ENCODE results near the gene CLNS1A.
"Not testable (repeated sequence)": the region's sequence is repeated elsewhere in the genome, so short reads cannot be mapped to it uniquely, and the experiment has no call there.

The CLNS1A gene

DNA sequence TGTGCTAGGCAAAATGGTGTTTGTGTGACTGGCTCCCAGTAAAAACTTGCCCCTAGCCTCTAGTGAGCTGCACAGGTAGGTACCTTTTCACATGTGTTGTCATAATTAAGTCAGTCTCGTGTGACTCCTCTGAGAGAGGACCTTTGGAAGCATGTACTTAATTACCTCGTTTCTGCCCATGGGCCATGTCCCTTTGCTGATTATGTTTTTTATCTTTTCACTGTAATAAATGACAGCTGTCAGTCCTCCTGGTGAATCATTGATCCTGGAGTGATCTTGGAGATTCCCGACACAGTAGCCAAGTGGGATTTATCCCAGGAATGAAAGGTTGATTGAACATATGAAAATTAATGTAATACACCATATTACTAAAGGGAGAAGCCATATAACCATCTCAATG is 12.5 kb upstream of the CLNS1A start:
- Histone ChIP-seq H3K79me2 (no peaks in the 10 kb centered on the region), H3K36me3 (ENCODE audit: control insufficient read depth, insufficient read depth, low read length) (no peaks in the 10 kb centered on the region), H3K27ac (no peak overlapping the region), H2AFZ (no peak overlapping the region), H3K4me2 (ENCODE audit: low read length) (no peak overlapping the region), H3K4me3 (ENCODE audit: low read depth, low read length) (no peak overlapping the region), H3K9ac (no peak overlapping the region), H3K27me3 (ENCODE audit: control insufficient read depth, insufficient read depth, low read length) (no peaks in the 10 kb centered on the region), H3K4me1 (no peaks in the 10 kb centered on the region), H3K9me3 (ENCODE audit: control insufficient read depth, low read length) (no peaks in the 10 kb centered on the region)
- TF ChIP-seq, protein P1, sequence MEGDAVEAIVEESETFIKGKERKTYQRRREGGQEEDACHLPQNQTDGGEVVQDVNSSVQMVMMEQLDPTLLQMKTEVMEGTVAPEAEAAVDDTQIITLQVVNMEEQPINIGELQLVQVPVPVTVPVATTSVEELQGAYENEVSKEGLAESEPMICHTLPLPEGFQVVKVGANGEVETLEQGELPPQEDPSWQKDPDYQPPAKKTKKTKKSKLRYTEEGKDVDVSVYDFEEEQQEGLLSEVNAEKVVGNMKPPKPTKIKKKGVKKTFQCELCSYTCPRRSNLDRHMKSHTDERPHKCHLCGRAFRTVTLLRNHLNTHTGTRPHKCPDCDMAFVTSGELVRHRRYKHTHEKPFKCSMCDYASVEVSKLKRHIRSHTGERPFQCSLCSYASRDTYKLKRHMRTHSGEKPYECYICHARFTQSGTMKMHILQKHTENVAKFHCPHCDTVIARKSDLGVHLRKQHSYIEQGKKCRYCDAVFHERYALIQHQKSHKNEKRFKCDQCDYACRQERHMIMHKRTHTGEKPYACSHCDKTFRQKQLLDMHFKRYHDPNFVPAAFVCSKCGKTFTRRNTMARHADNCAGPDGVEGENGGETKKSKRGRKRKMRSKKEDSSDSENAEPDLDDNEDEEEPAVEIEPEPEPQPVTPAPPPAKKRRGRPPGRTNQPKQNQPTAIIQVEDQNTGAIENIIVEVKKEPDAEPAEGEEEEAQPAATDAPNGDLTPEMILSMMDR (IDR thresholded peaks at IDR 0.05): no peak

DNA sequence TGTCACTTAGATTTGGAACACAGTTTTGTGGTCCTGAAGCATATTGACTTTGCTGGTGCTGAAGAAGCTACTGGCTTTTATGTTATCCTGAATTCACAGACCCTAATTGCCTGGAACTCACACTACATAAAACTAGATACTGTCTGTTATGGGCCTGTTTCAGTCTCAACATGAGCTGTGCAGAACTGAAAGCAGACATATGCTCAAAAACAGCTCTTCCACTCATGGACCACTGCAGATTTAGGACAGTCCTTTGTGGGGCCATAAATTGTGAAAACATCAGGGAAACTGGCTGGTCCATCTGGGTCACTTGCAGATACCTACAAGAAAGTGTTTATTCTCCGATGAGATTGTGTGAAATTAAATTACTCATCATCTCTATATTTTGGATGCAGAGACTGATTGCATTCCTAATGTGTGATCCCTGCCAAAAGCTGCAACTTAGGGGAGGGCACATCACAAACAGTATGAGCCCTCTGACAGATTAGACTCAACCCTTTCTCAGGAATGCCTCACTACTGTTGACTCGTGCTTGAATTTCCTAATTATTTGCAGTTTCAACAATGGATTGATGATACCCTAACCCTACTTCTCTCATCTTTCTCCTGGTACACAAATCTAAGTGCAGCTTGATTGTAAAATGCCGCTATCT is 10.2 kb upstream of the CLNS1A start:
- H3K27me3 ChIP-seq (ENCODE audit: control insufficient read depth, insufficient read depth, low read length): no peaks in the 10 kb centered on the region

DNA sequence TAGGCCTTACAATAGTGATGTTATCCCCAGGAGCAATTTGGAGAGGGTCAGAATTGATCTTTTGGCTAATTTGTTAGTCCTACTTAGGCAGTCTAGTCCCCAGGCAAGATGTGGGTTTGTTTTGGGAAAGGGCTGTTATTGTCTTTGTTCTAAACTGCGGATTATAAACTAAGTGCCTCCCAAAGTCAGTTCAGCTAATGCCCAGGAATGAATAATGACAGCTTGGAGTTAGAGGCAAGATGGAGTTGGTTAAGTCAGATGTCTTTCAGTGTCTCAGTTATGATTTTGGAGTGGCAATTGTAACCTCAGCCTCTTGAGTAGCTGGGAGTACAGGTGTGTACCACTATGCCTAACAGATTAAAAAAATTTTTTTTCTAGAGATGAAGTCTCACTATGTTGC is 7.3 kb upstream of the CLNS1A start:
- TF ChIP-seq, protein P1 (IDR thresholded peaks at IDR 0.05): no peak
- no peak overlapping the region for H3K9ac ChIP-seq
- no peak overlapping the region for H3K27ac ChIP-seq
- no peak overlapping the region for H2AFZ ChIP-seq
- H3K79me2 ChIP-seq: no peaks in the 10 kb centered on the region
- H3K9me3 ChIP-seq (ENCODE audit: control insufficient read depth, low read length): no peaks in the 10 kb centered on the region
- no peaks in the 10 kb centered on the region for H3K36me3 ChIP-seq (ENCODE audit: control insufficient read depth, insufficient read depth, low read length)
- no peaks in the 10 kb centered on the region for H3K27me3 ChIP-seq (ENCODE audit: control insufficient read depth, insufficient read depth, low read length)
- no peak overlapping the region for H3K4me3 ChIP-seq (ENCODE audit: low read depth, low read length)
- no peaks in the 10 kb centered on the region for H3K4me1 ChIP-seq
- no peak overlapping the region for H3K4me2 ChIP-seq (ENCODE audit: low read length)

More for the DNA sequence above, 10.2 kb upstream of the CLNS1A start:
- no peak overlapping the region for H3K27ac ChIP-seq
- TF ChIP-seq, protein P1 (IDR thresholded peaks at IDR 0.05): no peak
- H3K36me3 ChIP-seq (ENCODE audit: control insufficient read depth, insufficient read depth, low read length): no peaks in the 10 kb centered on the region
- no peaks in the 10 kb centered on the region for H3K9me3 ChIP-seq (ENCODE audit: control insufficient read depth, low read length)
- H3K4me1 ChIP-seq: no peaks in the 10 kb centered on the region
- no peak overlapping the region for H3K4me3 ChIP-seq (ENCODE audit: low read depth, low read length)
- no peaks in the 10 kb centered on the region for H3K79me2 ChIP-seq
- no peak overlapping the region for H3K4me2 ChIP-seq (ENCODE audit: low read length)
- no peak overlapping the region for H2AFZ ChIP-seq
- H3K9ac ChIP-seq: no peak overlapping the region

DNA sequence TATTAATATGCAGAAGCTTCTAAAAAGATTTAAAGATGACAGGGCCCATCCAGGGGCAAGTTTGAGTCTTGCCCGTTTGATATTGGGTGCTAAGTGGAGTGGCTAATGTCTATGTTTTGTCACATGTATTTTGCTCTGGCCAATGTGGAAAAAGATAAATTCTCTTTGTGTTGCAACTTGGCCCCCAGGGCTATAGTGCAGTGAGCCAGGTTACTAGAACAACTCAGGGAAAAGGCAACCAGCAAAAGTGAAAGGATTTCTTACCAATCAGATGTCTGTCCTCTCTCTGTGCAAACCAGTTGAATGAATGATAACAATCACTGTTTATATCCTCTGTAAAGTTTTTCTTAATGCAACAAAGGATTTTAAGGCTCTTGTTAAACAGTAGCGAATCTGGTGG is 4.6 kb upstream of the CLNS1A start:
- H3K9me3 ChIP-seq (ENCODE audit: control insufficient read depth, low read length): no peaks in the 10 kb centered on the region
- no peak overlapping the region for H3K4me2 ChIP-seq (ENCODE audit: low read length)
- no peaks in the 10 kb centered on the region for H3K4me1 ChIP-seq
- H3K9ac ChIP-seq: no peak overlapping the region
- no peak overlapping the region for H3K27ac ChIP-seq
- no peak overlapping the region for H2AFZ ChIP-seq
- H3K27me3 ChIP-seq (ENCODE audit: control insufficient read depth, insufficient read depth, low read length): no peaks in the 10 kb centered on the region
- no peaks in the 10 kb centered on the region for H3K36me3 ChIP-seq (ENCODE audit: control insufficient read depth, insufficient read depth, low read length)
- no peaks in the 10 kb centered on the region for H3K79me2 ChIP-seq
- TF ChIP-seq, protein P1 (IDR thresholded peaks at IDR 0.05): no peak
- H3K4me3 ChIP-seq (ENCODE audit: low read depth, low read length): no peak overlapping the region

DNA sequence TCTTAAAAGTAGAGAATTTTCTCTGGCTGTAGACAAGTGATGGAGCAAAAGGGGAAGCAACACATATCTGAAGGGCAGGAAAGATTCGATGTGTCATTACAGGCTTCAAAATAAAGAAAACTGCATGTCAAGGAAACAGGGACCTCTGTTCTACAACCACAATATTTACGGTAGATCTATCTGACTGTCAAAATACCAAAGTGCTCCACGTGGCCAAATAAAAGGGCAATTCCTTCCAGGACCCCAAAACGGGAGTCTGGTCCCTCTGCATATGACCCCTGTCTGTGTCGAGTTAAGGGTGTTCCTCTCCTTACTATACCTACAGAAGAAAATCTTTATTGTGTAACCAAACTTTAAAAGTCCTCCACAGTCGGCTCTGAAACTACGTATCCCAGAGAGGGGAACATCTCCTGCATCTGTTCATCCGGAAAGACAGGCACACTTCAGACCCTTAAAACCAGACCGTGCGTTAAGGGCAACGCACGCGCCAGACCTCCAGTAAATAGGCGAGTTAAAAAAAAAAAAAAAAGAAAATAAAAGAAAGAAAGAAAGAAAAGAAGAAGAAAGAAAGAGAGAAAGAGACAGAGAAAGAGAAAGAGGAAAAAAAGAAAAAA is 756 bp downstream of the CLNS1A start:
- Histone ChIP-seq H2AFZ (no peak overlapping the region), H3K4me2 (ENCODE audit: low read length) (peak overlapping the region; percentile 77), H3K4me1 (no peaks in the 10 kb centered on the region), H3K9me3 (ENCODE audit: control insufficient read depth, low read length) (no peaks in the 10 kb centered on the region), H3K9ac (peak overlapping the region; percentile 46), H3K4me3 (ENCODE audit: low read depth, low read length) (peak overlapping the region; percentile 88), H3K36me3 (ENCODE audit: control insufficient read depth, insufficient read depth, low read length) (no peaks in the 10 kb centered on the region), H3K27ac (no peak overlapping the region), H3K79me2 (peaks cover 5% of the 10 kb centered on the region), H3K27me3 (ENCODE audit: control insufficient read depth, insufficient read depth, low read length) (no peaks in the 10 kb centered on the region)
- TF ChIP-seq, protein P1 (IDR thresholded peaks at IDR 0.05): no peak

DNA sequence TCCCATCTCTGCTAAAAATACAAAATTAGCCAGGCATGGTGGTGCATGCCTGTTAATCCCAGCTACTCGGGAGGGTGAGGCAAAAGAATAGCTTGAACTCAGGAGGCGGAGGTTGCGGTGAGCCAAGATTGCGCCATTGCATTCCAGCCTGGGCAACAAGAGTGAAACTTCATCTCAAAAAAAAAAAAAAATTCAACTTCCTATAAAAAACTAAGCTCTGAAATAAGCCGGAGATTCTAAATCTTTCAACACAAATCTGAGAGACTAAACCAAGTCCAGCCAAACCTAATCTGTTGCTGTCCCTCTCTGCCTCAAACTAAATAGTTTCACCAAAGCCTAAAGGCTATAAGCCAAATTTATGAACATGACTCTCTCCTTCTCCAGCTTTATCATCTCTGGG is 3.7 kb downstream of the CLNS1A start:
- not testable (repeated sequence) for H3K4me2 ChIP-seq (ENCODE audit: low read length); H3K9me3 ChIP-seq (ENCODE audit: control insufficient read depth, low read length); H3K4me1 ChIP-seq; H3K4me3 ChIP-seq (ENCODE audit: low read depth, low read length); H3K36me3 ChIP-seq (ENCODE audit: control insufficient read depth, insufficient read depth, low read length); H3K79me2 ChIP-seq; H2AFZ ChIP-seq; H3K27ac ChIP-seq; H3K27me3 ChIP-seq (ENCODE audit: control insufficient read depth, insufficient read depth, low read length); H3K9ac ChIP-seq
